GM19025 (cell line): Measurements from ENCODE around the gene RSPO4.
"Not testable (repeated sequence)": the region's sequence is repeated elsewhere in the genome, so short reads cannot be mapped to it uniquely, and the experiment has no call there.

Source experiments
- ATAC-seq: cut with Tn5 transposase; IDR thresholded peaks from one replicate; pipeline ENCODE4 v1.9.1; 2021; ENCODE audit warnings: mild to moderate bottlenecking, low read depth, moderate library complexity; ENCODE audit not compliant: unreplicated experiment

Gene RSPO4

DNA sequence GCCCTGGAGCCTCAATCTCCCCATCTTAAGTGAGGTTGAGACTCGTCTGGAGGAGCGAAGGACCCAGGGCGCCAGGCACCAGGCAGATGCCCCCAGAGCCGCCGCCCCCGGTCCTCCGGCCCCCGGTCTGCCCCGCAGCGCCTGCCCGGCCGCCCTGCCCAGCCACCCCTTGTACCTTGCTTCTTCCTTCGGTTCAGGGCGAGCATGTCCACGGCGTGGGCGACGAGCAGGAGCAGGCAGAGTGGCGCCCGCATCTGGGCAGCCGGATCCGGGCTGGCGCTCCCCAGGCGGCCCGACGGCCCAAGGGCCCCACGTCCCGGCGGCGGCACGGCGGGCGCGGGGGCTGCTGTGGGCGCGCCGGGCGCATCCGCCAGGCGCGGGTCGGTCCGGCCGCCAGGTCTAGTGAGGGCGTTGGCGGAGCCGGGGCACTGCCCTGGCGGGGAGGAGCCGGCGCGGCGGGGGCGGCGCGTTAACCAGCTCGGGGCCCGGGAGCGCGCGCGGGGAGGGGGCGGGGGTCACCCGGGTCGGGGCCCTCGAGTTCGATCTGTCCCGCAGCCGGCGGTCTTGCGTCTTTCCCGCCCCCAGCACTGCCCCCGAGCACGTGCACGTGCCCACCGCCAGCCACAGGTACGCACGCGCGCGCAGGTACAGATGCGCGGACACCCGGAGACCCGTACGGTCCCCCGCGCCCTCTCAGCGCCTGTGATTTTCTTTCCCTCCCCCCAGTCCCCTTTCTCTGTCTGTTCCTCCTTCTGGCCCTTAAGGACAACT lies at the start of gene RSPO4:
RSPO4 (minus strand) TSS at position 401 of the 771 bp plus-strand sequence; CDS start at position 254, 147 bp downstream.
- no peak for ATAC-seq

- no peak for ATAC-seq
These were observed 48.3 kb upstream of the RSPO4 start for GRCh38 chr20:1050440-1050839.

GRCh38 chr20:1045860-1046418 lies 43.8 kb upstream of the RSPO4 start:
- ATAC-seq, result no peak

DNA sequence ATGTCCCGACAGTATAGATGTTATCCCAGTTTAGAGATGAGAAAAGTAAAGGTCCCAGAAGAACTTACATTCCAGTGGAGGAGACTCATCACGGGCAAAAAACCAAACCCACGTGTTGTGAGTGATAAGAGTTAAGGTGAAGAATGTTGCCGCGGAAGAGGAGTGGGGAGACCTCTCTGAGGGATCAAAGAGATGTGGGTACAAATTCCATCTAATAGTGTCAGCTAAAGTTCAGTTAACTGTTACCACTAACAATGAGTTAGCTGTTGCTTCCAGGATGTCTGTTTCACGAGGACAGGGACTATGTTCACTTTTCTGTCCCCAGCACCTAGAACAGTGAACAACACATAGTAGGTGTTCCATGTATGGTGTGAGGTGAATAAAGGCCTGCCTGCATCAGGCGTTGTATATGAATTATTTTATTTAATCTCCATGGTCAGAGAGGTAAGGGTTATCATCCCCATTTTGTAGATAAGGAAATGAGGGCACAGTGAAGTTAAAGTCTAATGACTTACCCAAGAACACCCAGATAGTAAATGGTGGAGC lies 39.8 kb upstream of the RSPO4 start:
- no peak for ATAC-seq

DNA sequence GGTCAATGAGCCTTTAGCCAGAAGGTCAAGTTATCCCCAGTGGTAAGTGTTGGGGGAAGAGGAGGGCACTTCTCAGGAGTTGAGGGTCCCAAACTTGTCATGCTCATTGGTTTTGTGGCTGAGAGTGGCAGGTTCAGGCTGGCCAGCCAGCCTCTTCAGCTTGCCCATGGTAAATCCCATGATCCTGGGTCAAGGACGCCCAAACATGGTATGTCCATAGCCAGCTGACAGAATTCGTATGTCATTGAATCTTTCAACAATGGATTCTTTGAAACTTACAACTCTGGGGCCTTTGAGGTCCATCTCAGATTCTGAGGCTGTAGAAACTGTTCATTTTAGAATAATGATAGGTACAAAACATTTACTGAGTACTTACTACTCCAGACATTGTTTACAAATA lies 36.1 kb upstream of the RSPO4 start:
- ATAC-seq, result no peak

DNA sequence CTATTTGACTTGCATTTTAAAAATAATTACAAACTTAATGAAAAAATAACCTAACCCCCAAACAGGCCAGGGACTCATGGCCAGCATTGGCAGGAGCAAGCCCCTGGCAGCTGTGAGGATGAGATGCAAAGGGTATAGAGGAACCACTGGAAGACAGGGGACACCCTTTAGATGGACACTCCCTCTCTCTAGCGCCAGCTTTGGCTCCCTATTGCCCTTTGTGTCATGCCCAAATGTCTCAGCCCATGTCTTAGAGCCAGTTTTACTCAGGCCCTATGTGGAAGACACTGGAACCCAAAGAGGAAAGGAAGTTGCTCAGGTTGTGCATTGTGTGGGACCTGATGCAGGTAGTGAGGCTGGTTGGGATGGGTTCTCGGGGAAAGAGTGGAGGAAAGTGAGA lies 34.9 kb upstream of the RSPO4 start:
- no peak for ATAC-seq

- no peak for ATAC-seq
These were observed 33.4 kb upstream of the RSPO4 start for GRCh38 chr20:1035466-1035865.

DNA sequence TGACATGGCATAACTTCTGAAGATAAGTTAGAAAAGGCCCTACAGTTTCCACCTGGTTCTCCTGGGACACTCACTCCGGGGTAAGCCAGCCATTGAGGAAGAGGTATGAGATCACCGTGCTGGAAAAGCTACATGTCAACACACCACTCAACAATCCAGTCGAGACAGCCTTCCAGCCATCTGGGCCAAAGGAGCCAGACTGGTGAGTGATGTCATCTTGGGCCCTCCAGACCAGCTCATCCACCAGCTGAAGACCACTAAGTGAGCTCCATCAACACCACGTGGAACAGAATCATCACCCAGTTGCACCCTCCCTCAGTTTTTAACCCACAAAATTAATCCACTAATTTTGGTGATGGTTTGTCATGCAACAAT lies 32.3 kb upstream of the RSPO4 start:
- no peak for ATAC-seq

- no peak for ATAC-seq
These were observed 31.8 kb upstream of the RSPO4 start for GRCh38 chr20:1033751-1034414.

DNA sequence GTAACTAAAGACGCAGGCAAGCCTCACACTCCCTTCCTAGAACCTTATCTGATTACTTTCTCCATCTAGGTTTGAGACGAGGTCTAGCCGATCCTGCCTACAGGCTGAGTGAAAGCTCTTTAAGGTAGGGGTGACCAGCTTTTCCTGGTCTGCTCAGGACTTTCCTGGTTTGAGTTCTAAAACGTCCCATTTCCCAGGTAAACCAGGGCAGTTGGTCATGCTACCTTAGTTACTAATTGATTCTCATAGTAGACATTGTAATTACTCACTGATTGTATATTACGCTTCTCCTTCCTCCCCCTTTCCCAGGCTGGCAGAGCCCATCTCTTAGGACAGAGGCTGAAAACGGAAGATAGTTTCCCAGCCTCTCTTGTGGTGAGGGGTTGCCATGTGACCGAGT lies 27.9 kb upstream of the RSPO4 start:
- no peak for ATAC-seq

DNA sequence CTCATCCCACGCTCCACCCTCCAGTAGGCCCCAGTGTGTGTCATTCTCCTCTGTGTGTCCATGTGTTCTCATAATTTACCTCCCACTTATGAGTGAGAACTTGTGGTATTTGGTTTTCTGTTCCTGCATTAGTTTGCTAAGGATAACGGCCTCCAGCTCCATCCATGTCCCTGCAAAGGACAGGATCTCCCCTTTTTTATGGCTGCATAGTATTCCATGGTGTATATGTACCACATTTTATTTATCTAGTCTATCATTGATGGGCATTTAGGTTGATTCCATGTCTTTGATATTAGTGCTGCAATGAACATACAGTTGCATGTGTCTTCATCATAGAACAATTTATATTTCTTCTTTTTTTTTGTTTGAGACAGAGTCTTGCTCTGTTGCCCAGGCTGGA lies 24.1 kb upstream of the RSPO4 start:
- ATAC-seq, result not testable (repeated sequence)

DNA sequence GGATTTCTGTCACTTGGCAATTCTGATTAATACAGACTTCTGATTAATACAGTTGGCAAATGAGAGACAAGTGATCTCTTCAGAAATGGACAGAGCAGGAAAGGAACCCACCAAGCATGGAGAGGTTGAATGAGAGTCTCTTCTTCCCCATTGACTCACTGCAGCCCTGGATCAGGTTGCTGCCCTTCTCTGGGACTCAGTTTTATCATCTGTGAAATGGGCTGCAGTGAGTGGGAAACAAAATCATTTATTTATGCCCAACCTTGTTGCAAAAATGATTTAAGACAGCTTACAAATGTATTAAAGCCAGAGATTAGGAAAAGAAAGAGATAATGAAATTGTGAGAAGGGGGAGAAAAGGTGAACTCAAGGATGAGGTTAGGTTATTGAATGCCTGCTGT lies 20.8 kb upstream of the RSPO4 start:
- ATAC-seq, result no peak

GRCh38 chr20:1020614-1021013 lies 18.5 kb upstream of the RSPO4 start:
- ATAC-seq, result no peak

DNA sequence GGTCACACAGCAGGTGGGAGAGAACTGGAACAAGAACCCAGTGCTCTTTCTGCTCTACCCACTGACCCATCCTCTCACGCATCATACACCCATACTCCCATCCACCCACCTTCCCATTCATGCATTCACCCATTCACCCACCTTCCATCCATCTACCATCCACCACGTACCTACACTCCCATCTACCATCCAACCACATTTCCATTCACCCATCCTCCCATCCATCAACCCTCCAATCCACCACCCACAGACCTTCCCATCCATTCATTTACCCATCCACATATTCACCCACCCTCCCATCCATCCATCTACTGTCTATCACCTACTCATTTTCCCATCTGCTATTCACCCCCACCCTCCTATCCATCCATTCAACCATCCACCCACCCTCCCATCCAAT lies 17.2 kb upstream of the RSPO4 start:
- ATAC-seq, result no peak

- no peak for ATAC-seq
These were observed 15.6 kb upstream of the RSPO4 start for GRCh38 chr20:1017677-1018076.

DNA sequence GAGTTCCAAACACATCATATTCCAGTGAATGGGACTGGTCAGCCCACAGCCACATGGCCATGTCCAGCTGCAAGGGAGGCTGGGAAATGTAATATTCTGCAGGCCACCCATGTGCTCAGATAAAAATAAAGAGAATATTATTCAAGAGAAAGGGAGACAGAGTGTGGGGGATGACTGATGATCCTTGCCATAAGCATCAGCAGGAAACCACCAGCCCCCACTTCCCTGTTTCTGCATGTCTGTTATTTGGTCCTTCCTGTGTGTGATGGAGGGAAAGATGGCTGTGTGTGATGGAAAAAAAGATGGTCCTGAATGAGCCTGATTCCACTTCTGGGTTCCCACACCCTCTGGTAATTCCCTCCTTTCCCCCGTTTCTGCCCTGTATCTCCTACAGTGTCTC lies 13.1 kb upstream of the RSPO4 start:
- no peak for ATAC-seq

DNA sequence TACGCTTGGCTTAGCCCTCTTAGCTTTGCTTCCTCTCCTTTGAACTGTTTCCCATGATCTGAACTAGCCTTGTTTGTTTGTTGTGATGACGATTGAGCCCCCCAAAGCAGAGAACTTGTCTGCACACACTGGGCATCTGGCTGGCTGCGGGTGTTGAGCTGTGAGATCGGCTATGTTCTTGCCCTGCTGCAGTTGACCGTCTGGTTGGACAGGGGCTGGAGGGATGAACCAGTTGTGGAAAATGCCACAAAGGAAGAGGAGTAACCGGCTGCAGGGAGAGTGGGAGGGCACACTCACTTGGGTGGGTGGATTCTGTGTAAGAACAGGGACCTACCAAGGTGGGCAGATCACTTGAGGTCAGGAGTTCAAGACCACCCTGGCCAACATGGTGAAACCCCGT lies 12.4 kb upstream of the RSPO4 start:
- ATAC-seq, result no peak

- no peak for ATAC-seq
These were observed 11.6 kb upstream of the RSPO4 start for GRCh38 chr20:1013566-1014340.

DNA sequence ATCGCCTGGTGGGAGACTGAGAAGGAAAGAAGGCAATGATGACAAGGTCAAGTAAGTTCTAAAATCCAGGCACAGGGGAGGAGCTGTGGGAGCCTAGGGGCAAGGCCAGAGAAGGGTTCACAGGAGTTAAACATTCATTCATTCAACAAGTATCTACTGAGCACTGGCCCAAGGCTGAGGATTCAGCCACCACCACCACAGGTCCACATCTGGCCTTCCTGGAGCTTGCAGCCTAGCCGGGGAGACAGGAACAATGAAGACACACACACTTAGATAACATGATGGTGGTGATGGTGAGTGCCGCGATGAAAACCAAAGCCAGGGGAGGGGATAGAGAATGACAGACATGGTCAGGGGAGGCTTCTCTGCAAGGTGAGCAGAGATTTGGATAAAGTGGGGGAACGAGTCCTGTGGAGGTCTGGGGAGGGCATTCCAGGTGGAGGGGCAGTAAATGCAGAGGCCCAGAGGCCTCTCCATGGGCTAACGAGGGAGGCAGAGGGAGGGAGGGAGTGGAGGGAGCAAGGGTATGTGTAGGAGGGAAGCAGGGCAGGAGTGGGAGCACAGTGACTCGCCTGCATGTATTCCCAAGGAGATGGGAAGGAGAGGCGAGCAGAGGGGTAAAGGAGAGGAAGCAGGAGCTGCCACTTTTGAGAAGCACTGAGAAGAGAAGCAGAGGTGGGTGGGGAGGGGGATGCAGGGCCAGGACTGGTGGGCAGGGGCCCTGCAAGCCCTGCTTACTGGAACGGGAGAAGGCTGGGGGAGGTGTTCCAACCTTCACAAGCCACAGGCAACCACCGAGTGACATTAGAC lies 10.5 kb upstream of the RSPO4 start:
- ATAC-seq, result no peak

- ATAC-seq, result no peak
These were observed 8.5 kb upstream of the RSPO4 start for GRCh38 chr20:1010659-1011058.
